Body of pancreas (tissue), 4 donors: Measurements from ENCODE around the gene NAMPT.

Experiments
- CTCF ChIP-seq, 7 experiments: fragments of 450-650 bp in 4 of 7; fragments of 200-600 bp in 3 of 7; sonication (generic) in 3 of 7; IDR thresholded peaks; one replicate each; pipeline ENCODE4 v1.5.1; 2016 to 2019; ENCODE audit warnings: antibody characterized with exemption in 7 of 7
- POLR2A ChIP-seq, 3 donors: fragments of 450-650 bp; IDR thresholded peaks; one replicate each; pipeline ENCODE4 v1.6.1; 2016; ENCODE audit warnings: antibody characterized with exemption in 3 of 3, mild to moderate bottlenecking in 2 of 3

DNA sequence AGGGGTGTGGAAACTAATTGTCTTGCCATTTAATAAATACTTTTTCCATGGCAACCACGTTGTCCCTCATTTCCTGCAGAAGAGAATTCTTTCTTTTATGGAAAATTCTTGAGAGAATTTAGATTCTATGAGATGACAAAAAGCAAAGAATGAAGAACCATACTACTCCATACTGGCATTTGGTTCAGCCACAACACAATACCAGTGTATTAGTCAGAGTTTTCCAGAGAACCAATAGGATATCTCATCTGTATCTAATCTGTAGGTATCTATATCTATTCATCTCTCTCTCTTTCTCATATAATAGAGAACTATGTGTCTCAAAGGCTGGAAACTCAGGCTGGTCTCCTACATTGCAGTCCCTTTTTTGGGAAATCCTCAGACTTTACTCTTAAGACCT, 44.6 kb upstream of the NAMPT start:
- TF ChIP-seq CTCF (IDR thresholded peaks at IDR 0.05) (no peak), POLR2A (IDR thresholded peaks at IDR 0.05) (no peak)
